Nephron progenitor cell (in vitro differentiated cells): ENCODE measurements around the gene METAP2.
"Not testable (repeated sequence)": the region's sequence is repeated elsewhere in the genome, so short reads cannot be mapped to it uniquely, and the experiment has no call there.

Source experiments
- DNase-seq: peaks from one replicate; pipeline ENCODE4 v3.0.0; 2021
- H3K27ac Mint-ChIP-seq: 2 replicates; pipeline ENCODE4 v1.8.0; 2021; ENCODE audit warnings: mild to moderate bottlenecking, moderate library complexity, mixed read lengths
- H3K27me3 Mint-ChIP-seq: 2 replicates; pipeline ENCODE4 v1.8.0; 2021; ENCODE audit warnings: mild to moderate bottlenecking, low read depth, mixed read lengths; ENCODE audit not compliant: poor library complexity
- H3K36me3 Mint-ChIP-seq: 2 replicates; pipeline ENCODE4 v1.8.0; 2021; ENCODE audit warnings: low read depth, mixed read lengths
- H3K4me1 Mint-ChIP-seq: 2 replicates; pipeline ENCODE4 v1.8.0; 2021; ENCODE audit warnings: mixed read lengths
- H3K4me3 Mint-ChIP-seq: 2 replicates; pipeline ENCODE4 v1.8.0; 2021; ENCODE audit warnings: mild to moderate bottlenecking, moderate library complexity, mixed read lengths
- H3K9me3 Mint-ChIP-seq: 2 replicates; pipeline ENCODE4 v1.8.0; 2021; ENCODE audit warnings: mild to moderate bottlenecking, moderate library complexity, mixed read lengths
- TF ChIP-seq, protein P1 (sequence below): fragments of 200-600 bp; sonication (generic); IDR thresholded peaks from 2 replicates; pipeline ENCODE4 v1.5.0; 2021; ENCODE audit warnings: antibody characterized with exemption

The METAP2 gene

DNA sequence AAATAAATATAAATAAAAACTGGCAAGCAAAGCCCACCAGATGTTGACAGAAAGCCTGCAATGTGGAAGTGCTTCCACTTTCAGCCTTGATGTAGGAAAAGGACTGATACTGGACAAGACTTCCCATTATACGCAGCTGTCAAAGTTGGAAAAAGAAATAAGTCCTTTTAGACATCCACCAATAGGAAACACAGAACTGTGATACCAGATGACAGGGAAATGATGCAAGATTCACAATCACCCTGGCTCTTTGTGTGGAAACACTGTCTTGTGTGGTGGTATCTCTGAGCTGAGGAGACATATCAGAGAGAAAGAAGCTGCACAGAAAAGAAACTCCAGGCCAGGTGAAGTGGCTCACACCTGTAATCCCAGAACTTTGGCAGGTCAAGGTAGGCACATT is 13.8 kb upstream of the METAP2 start:
- TF ChIP-seq, protein P1, sequence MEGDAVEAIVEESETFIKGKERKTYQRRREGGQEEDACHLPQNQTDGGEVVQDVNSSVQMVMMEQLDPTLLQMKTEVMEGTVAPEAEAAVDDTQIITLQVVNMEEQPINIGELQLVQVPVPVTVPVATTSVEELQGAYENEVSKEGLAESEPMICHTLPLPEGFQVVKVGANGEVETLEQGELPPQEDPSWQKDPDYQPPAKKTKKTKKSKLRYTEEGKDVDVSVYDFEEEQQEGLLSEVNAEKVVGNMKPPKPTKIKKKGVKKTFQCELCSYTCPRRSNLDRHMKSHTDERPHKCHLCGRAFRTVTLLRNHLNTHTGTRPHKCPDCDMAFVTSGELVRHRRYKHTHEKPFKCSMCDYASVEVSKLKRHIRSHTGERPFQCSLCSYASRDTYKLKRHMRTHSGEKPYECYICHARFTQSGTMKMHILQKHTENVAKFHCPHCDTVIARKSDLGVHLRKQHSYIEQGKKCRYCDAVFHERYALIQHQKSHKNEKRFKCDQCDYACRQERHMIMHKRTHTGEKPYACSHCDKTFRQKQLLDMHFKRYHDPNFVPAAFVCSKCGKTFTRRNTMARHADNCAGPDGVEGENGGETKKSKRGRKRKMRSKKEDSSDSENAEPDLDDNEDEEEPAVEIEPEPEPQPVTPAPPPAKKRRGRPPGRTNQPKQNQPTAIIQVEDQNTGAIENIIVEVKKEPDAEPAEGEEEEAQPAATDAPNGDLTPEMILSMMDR = no peak
- Mint-ChIP-seq H3K27me3 (peaks cover 9% of the 10 kb centered on the region), H3K9me3 (peaks cover 30% of the 10 kb centered on the region), H3K36me3 (peaks cover 4% of the 10 kb centered on the region), H3K27ac (no peak overlapping the region), H3K4me3 (no peak overlapping the region), H3K4me1 (peaks cover 2% of the 10 kb centered on the region)
- DNase-seq = no peak

- H3K4me1 Mint-ChIP-seq = no peaks in the 10 kb centered on the region
- no peak overlapping the region for H3K4me3 Mint-ChIP-seq
- H3K36me3 Mint-ChIP-seq = peaks cover under 1% of the 10 kb centered on the region
- peaks cover 28% of the 10 kb centered on the region for H3K9me3 Mint-ChIP-seq
- TF ChIP-seq, protein P1 = no peak
- no peak overlapping the region for H3K27ac Mint-ChIP-seq
- H3K27me3 Mint-ChIP-seq = peaks cover 12% of the 10 kb centered on the region
- no peak for DNase-seq
These were observed 13.1 kb upstream of the METAP2 start for GRCh38 chr12:95460896-95461295.

DNA sequence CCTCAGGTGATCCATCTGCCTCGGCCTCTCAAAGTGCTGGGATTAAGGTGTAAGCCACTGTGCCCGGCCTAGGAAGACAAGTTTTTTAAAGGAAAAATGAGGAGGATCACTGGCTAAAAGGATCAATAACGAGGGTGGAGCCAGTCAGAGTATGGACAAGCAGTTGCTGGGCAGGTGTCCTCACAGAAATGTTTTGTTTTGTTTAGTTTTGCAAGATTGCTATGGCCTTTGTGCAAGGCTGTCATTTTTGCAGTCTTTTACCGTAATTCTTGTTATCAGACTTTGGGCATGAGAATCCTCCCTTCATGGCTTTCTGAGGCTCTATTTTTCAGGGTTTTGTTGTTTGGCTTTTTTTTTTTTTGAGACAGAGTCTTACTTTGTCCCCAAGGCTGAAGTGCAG is 11.9 kb upstream of the METAP2 start:
- no peaks in the 10 kb centered on the region for H3K4me1 Mint-ChIP-seq
- H3K4me3 Mint-ChIP-seq = no peak overlapping the region
- DNase-seq = no peak
- H3K27ac Mint-ChIP-seq = no peak overlapping the region
- H3K27me3 Mint-ChIP-seq = peaks cover 12% of the 10 kb centered on the region
- TF ChIP-seq, protein P1 = no peak
- peaks cover 22% of the 10 kb centered on the region for H3K9me3 Mint-ChIP-seq
- H3K36me3 Mint-ChIP-seq = no peaks in the 10 kb centered on the region

DNA sequence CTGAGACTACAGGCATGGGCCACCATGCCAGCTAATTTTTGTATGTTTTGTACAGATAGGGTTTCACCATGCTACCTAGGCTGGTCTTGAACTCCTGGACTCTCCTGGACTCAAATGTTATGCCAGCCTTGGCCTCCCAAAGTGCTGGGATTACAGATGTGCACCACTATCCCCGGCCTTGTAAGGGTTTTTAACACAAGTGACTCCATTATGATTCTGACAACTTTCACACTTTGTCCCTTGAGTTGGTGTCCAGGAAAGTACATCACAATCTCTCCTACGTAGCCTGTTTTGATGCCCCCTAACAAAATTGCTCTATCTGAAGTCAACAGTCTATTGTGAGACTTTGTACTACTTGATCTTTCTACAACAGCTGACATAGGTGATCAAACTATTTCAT is 11.4 kb upstream of the METAP2 start:
- Mint-ChIP-seq H3K27ac (no peak overlapping the region), H3K9me3 (peaks cover 18% of the 10 kb centered on the region), H3K4me1 (no peaks in the 10 kb centered on the region), H3K4me3 (no peak overlapping the region), H3K27me3 (peaks cover 12% of the 10 kb centered on the region), H3K36me3 (no peaks in the 10 kb centered on the region)
- DNase-seq = no peak
- TF ChIP-seq, protein P1 = no peak

GRCh38 chr12:95463050-95463449 is 10.9 kb upstream of the METAP2 start:
- TF ChIP-seq, protein P1 = no peak
- Mint-ChIP-seq H3K4me1 (no peaks in the 10 kb centered on the region), H3K9me3 (peaks cover 13% of the 10 kb centered on the region), H3K27me3 (peaks cover 12% of the 10 kb centered on the region), H3K36me3 (no peaks in the 10 kb centered on the region), H3K4me3 (no peak overlapping the region), H3K27ac (no peak overlapping the region)
- no peak for DNase-seq

- H3K27me3 Mint-ChIP-seq = peaks cover 12% of the 10 kb centered on the region
- not testable (repeated sequence) for H3K4me3 Mint-ChIP-seq, H3K27ac Mint-ChIP-seq, H3K36me3 Mint-ChIP-seq, H3K4me1 Mint-ChIP-seq, DNase-seq, H3K9me3 Mint-ChIP-seq
These were observed 10.2 kb upstream of the METAP2 start for GRCh38 chr12:95463776-95464175.
